Fibroblast of skin of right quadriceps (primary cell): Measurements from ENCODE around the gene KLHL25.

Experiments used
- DNase-seq: peaks from one replicate; pipeline ENCODE4 v3.0.0-alpha.2; 2013

KLHL25 gene

GRCh38 chr15:85746641-85747040 lies 48.1 kb downstream of the KLHL25 start:
- DNase-seq = no peak

DNA sequence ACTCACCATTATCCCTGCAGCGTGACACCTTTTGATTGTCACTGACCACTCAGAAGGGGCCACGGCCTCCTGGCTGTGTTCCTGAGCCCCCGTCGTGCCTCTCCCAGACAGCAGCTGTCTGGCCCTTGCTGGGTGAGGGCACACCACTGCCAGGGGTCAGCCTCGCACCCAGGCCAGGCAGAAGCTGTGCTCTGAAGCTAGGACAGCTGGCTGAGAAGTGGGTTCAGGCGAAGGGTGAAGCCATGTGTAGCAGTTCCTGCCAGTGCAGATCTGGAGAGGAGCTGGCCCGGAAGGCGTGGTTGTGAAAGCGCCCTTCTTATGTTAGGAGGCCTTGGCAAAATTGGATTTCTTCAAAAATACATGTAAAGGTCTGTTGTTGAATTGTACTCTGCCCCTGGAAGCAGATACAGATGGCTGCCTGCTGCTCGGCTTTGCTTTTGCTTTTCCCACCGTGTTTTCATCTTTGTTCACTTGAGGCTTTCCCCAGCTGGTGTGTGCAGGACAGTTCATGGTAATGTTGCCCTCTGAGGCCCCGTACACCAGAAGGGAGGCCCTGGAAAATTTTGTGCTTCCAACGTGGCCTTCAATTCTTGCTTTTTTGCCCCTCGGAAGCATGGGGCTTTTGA lies 49.1 kb downstream of the KLHL25 start:
- no peak for DNase-seq

GRCh38 chr15:85745023-85745422 lies 49.7 kb downstream of the KLHL25 start:
- no peak for DNase-seq

- DNase-seq = no peak
These were observed 50.1 kb downstream of the KLHL25 start for GRCh38 chr15:85744579-85744978.

- DNase-seq = no peak
These were observed 51.2 kb downstream of the KLHL25 start for GRCh38 chr15:85743392-85744055.

DNA sequence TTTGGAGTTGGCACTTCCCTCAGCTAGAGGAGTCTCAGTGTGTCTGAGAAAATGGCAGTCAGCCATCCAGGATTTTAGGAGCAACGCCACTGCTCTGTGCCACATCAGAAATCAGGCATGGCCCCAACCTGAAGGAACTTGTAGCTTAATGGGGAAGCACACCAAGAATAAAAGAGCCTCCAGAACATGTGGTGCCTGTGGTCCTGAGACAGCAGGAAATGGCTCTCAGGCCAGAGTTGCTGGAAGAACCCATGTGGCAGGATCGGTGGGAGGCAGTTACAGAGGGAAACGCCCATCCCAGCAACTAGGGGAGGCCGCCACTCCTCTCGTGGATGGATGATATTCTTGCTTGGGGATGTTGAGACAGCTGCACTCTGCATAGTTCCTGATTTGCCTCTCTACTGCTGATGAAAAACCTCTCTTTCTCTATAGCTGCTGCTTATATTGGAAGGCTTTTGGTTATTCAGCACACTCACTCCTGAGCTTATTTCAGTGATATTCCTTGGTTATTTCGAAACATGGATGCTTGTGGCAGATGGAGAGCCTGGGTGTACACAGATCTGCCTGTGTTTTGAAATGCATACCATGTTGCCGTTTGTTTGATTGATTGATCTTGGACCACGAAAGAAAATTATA lies 52.4 kb downstream of the KLHL25 start:
- DNase-seq = peak; percentile 55

GRCh38 chr15:85741662-85742061 lies 53.1 kb downstream of the KLHL25 start:
- DNase-seq = no peak

DNA sequence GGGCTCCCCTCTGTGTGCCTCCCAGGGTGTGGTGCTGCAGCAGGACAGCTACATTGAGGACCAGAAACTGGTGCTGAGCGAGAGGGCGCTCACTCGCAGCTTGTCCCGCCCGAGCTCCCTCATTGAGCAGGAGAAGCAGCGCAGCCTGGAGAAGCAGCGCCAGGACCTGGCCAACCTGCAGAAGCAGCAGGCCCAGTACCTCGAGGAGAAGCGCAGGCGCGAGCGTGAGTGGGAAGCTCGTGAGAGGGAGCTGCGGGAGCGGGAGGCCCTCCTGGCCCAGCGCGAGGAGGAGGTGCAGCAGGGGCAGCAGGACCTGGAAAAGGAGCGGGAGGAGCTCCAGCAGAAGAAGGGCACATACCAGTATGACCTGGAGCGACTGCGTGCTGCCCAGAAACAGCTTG lies 53.7 kb downstream of the KLHL25 start:
- no peak for DNase-seq

DNA sequence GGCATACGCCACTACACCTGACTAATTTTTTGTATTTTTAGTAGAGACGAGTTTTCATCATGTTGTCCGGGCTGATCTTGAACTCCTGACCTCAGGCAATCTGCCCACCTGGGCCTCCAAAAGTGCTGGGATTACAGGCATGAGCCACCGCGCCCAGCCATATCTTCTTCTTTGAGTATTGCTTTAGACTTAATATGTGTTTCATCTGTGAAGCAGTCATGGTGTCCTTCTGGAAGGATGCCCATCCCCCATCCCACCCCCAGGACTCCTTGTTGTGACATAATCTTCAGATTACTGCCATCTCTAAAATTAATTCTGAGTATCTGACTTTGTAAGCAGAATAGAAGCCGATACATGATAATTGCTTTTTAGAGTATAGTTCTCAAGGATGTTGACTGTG lies 57.7 kb downstream of the KLHL25 start:
- no peak for DNase-seq

DNA sequence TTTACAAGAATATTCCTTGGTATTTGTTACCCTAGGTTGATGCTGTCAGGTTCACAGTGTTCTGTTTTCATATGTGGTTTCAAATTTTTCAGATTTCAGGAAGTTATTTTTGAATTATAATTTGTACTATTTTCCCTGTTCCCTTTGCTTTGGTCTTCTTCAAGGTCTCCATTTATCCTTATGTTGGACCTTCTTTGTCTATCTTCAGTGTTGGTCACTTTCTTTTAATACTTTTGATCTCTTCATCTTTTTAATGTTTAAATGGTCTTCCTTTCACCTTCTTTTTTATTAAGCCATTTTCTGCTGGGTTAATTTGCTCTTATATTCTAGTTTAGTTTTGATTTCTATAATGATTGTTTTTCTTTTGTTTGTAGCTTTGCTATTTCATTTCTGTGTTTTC lies 61.3 kb downstream of the KLHL25 start:
- DNase-seq = no peak

DNA sequence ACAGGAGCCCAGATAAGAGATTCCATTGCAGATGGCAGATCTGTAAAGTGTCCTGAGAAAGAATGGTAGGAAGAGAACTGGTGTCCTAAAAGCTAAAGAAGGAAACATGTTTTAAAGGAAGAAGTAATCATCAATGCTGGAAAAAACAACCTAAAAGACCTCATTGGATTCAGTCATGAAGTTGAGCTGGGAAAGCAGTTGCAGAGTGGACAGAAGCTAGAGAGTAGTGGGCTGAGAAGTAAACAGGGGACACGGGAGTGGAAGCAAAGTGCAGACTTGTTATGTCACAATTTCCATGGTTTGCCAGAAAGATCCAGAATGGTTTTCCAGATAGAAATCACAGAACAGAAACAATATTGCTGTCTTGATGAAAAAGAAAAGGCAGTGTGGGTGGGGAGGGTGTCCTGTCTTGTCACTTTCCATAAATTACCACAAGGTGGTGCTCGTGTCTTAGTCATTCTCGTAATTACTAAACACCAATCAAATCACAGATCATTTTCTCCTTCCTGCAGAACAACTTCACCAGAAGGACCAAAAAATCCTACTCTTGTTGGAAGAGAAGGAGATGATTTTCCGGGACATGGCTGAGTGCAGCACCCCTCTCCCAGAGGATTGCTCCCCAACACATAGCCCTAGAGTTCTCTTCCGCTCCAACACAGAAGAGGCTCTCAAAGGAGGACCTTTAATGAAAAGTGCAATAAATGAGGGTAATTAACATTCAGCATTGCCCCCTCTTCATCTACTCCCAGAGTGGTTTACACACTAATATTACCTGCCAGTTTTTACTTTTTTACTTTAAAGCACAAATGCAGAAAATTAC lies 64.5 kb downstream of the KLHL25 start:
- DNase-seq = peak; percentile 56

- peak; percentile 45 for DNase-seq
These were observed 67.7 kb downstream of the KLHL25 start for GRCh38 chr15:85727068-85727467.

DNA sequence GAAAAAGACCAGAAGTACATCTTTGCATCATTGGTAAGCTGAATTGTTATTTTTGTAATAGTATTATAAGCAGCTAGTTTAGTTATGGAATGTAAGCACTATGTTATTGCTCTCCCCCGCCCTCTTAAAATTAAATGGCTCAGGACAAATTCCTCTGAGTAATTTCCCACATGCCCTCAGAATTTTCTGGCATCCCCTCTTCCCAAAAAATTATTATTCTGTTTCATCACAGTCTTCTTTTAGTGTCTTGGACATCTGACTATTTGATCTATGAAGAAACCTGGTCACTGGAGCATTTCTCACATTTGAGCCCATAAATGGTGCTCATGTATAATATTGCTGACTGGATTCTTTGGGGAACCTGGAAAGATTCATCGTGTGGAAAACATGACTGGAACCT lies 68.3 kb downstream of the KLHL25 start:
- DNase-seq = peak; percentile 52

DNA sequence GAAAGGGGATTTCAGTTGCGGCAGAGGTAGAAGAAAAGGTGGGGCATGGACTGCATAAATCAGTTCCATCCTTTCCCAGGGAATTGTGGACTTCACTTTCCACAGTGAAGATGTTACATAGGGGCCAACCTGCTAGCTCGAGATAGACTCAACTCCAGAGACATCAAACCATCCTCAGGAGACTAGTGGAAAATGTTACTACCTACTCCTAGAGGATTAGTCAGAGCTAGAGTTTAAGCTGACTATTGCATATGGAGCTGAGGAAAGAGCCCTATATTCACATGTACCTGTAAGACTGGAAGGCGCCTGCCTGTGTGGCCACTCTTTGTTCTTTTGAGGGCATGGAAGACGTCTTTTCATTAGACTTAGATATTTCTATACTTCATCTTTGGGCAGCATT lies 69.2 kb downstream of the KLHL25 start:
- no peak for DNase-seq

- no peak for DNase-seq
These were observed 69.7 kb downstream of the KLHL25 start for GRCh38 chr15:85725019-85725418.

GRCh38 chr15:85723960-85724945 lies 70.5 kb downstream of the KLHL25 start:
- DNase-seq = no peak

- no peak for DNase-seq
These were observed 72.2 kb downstream of the KLHL25 start for GRCh38 chr15:85722374-85723152.

DNA sequence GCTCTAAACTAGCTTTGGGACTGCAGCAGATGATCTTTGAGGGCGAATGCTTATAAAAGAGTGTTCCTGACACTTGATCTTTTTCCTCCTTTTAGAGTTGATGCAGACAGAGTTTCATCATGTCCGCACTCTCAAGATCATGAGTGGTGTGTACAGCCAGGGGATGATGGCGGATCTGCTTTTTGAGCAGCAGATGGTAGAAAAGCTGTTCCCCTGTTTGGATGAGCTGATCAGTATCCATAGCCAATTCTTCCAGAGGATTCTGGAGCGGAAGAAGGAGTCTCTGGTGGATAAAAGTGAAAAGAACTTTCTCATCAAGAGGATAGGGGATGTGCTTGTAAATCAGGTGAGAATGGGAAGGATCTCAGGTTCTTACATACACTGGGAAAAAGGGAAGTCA lies 75.7 kb downstream of the KLHL25 start:
- no peak for DNase-seq

- no peak for DNase-seq
These were observed 76.3 kb downstream of the KLHL25 start for GRCh38 chr15:85718271-85718971.

- DNase-seq = no peak
These were observed 77.5 kb downstream of the KLHL25 start for GRCh38 chr15:85717212-85717611.

- DNase-seq = no peak
These were observed 78.5 kb downstream of the KLHL25 start for GRCh38 chr15:85716261-85716660.
